ENCODE measurements around the gene SLC45A1.

SLC45A1 gene

GRCh38 chr1:8384577-8384976 is 66.7 kb downstream of the SLC45A1 start:
- no peak for DNase-seq (ENCODE audit: low spot score)

- no peak for DNase-seq (ENCODE audit: low spot score)
Observed at GRCh38 chr1:8386247-8386646, 68.3 kb downstream of the SLC45A1 start.

GRCh38 chr1:8388732-8389562 is 71.0 kb downstream of the SLC45A1 start:
- no peak for DNase-seq (ENCODE audit: low spot score)

- no peak for DNase-seq (ENCODE audit: low spot score)
Observed at GRCh38 chr1:8389958-8390535, 72.1 kb downstream of the SLC45A1 start.

GRCh38 chr1:8390707-8391106 is 72.8 kb downstream of the SLC45A1 start:
- DNase-seq (ENCODE audit: low spot score), result no peak

- no peak for DNase-seq (ENCODE audit: low spot score)
Observed at GRCh38 chr1:8392522-8392921, 74.6 kb downstream of the SLC45A1 start.
